BJ (cell line): ENCODE measurements around the gene HPCAL1. TPM values are rescaled to one million over a fixed set of nuclear protein-coding genes. Genes with fewer than 3 reads are reported as not detected.

Experiments used
- CTCF ChIA-PET: fragments of 350-600 bp; formaldehyde crosslinking; extraction: SDS; loops from one replicate; lab custom pipeline; 2021; ENCODE audit warnings: antibody characterized with exemption, inconsistent platforms; lab: Yijun Ruan, JAX
- POLR2A ChIA-PET: fragments of 300-600 bp; sonication (Branson Sonifier 250); formaldehyde crosslinking; extraction: SDS; loops from one replicate; lab custom pipeline; 2021; ENCODE audit warnings: antibody characterized with exemption; lab: Charles Lee
- DNase-seq: peaks from one replicate; pipeline ENCODE4 v3.0.0-alpha.2; 2011; ENCODE audit warnings: low read depth
- H3K27me3 ChIP-seq: 2 replicates; pipeline ENCODE4 v1.6.0; 2011; ENCODE audit warnings: low read length; ENCODE audit not compliant: control insufficient read depth, insufficient read depth
- H3K36me3 ChIP-seq: 2 replicates; pipeline ENCODE4 v1.5.1; 2011; ENCODE audit warnings: low read length; ENCODE audit not compliant: control insufficient read depth, insufficient read depth
- H3K4me3 ChIP-seq: 2 replicates; pipeline ENCODE4 v1.5.1; 2011; ENCODE audit warnings: low read depth, mild to moderate bottlenecking, control low read depth, low read length
- CTCF ChIP-seq: IDR thresholded peaks from 2 replicates; pipeline ENCODE4 v1.5.1; 2011; ENCODE audit warnings: low read depth, mild to moderate bottlenecking, control low read depth, inconsistent platforms, low read length, moderate library complexity; ENCODE audit not compliant: insufficient read depth
- polyA plus RNA-seq: library from polyadenylated mRNA; depleted of rRNA; stranded (reverse); fragments of >200 nt; gene quantifications from 2 replicates; pipeline ENCODE4 v1.2.3, GENCODE V29; 2011

HPCAL1 gene
- polyA plus RNA-seq, 1 experiment: 17.6 TPM

- Histone ChIP-seq H3K27me3 (no peaks in the 10 kb centered on the region), H3K4me3 (no peak overlapping the region), H3K36me3 (no peaks in the 10 kb centered on the region)
- TF ChIP-seq CTCF: no peak
- CTCF ChIA-PET: interaction anchor here (0.6 kb wide), 1 partner anchor 141 kb away, joined by 3 read pairs; no protein-coding TSS in a partner anchor
- no peak for DNase-seq
- POLR2A ChIA-PET: no interaction called here
Measured at GRCh38 chr2:10415048-10415447, 112.3 kb downstream of the HPCAL1 start.

- POLR2A ChIA-PET: no interaction called here
- DNase-seq: no peak
- H3K36me3 ChIP-seq: no peaks in the 10 kb centered on the region
- no peak overlapping the region for H3K4me3 ChIP-seq
- no peaks in the 10 kb centered on the region for H3K27me3 ChIP-seq
- no peak for TF ChIP-seq CTCF
- CTCF ChIA-PET: no interaction called here
Measured at GRCh38 chr2:10415640-10416039, 112.9 kb downstream of the HPCAL1 start.

GRCh38 chr2:10417551-10418335 lies 115.0 kb downstream of the HPCAL1 start:
- H3K27me3 ChIP-seq: no peaks in the 10 kb centered on the region
- no peak for DNase-seq
- ChIA-PET CTCF (interaction anchor here (1.2 to 3.3 kb wide), 4 partner anchors 9 to 348 kb away, joined by 4 to 11 read pairs (median 5); no protein-coding TSS in a partner anchor), POLR2A (no interaction called here)
- TF ChIP-seq CTCF: no peak
- no peaks in the 10 kb centered on the region for H3K36me3 ChIP-seq
- no peak overlapping the region for H3K4me3 ChIP-seq

- DNase-seq: no peak
- Histone ChIP-seq H3K4me3 (no peak overlapping the region), H3K27me3 (no peaks in the 10 kb centered on the region), H3K36me3 (no peaks in the 10 kb centered on the region)
- CTCF ChIA-PET: interaction anchor here (0.8 to 3.5 kb wide), 4 partner anchors 9 to 295 kb away, joined by 3 to 15 read pairs (median 7); no protein-coding TSS in a partner anchor
- TF ChIP-seq CTCF: no peak
- POLR2A ChIA-PET: no interaction called here
Measured at GRCh38 chr2:10419553-10420257, 117.0 kb downstream of the HPCAL1 start.

- no peak for DNase-seq
- Histone ChIP-seq H3K36me3 (no peaks in the 10 kb centered on the region), H3K4me3 (no peak overlapping the region), H3K27me3 (no peaks in the 10 kb centered on the region)
- no peak for TF ChIP-seq CTCF
- CTCF ChIA-PET: interaction anchor here (0.9 kb wide), 1 partner anchor 13 kb away, joined by 4 read pairs; no protein-coding TSS in a partner anchor
- POLR2A ChIA-PET: no interaction called here
Measured at GRCh38 chr2:10422251-10422650, 119.5 kb downstream of the HPCAL1 start.
